ENCODE results near the gene MPRIP.

The MPRIP gene

GRCh38 chr17:17167356-17167755, 125.1 kb downstream of the MPRIP start:
- Histone ChIP-seq H3K27ac (ENCODE audit: extremely low read depth, low read depth, low read length) (no peak overlapping the region), H3K9me3 (ENCODE audit: control insufficient read depth, insufficient read depth, low read depth, low read length) (no peaks in the 10 kb centered on the region), H3K36me3 (ENCODE audit: control insufficient read depth in 2 of 2, insufficient read depth in 1 of 2, low read length in 2 of 2) (peaks cover 0 to 95% of the 10 kb centered on the region in 2 experiments; a peak in 1 of 3 replicates), H3K4me1 (ENCODE audit: control insufficient read depth, insufficient read depth, low read length) (no peaks in the 10 kb centered on the region), H3K4me3 (ENCODE audit: low read depth, low read length) (no peak overlapping the region)
- POLR2A ChIA-PET: interaction anchor here (1.1 kb wide), 1 partner anchor 33 kb away, joined by 3 read pairs; no protein-coding TSS in a partner anchor
- CTCF ChIA-PET: interaction anchor here (1.2 kb wide), 1 partner anchor 25 kb away, joined by 4 read pairs; no protein-coding TSS in a partner anchor
- no peak for TF ChIP-seq ZNF777 (tag by site-specific recombination; IDR thresholded peaks at IDR 0.05; ENCODE audit: borderline replicate concordance)
- TF ChIP-seq ZIC2 (tag by site-specific recombination; IDR thresholded peaks at IDR 0.05): peak; percentile 25

- TF ChIP-seq ZIC2 (tag by site-specific recombination; IDR thresholded peaks at IDR 0.05): peak; percentile 20; the same call in 1 of the 2 replicates
- TF ChIP-seq SP7 (tag by site-specific recombination; IDR thresholded peaks at IDR 0.05): no peak
- ChIA-PET CTCF (no interaction called here), POLR2A (interaction anchor here (1.1 kb wide), 1 partner anchor 33 kb away, joined by 3 read pairs; no protein-coding TSS in a partner anchor)
- Histone ChIP-seq H3K4me3 (ENCODE audit: low read depth, low read length) (no peak overlapping the region), H3K4me1 (ENCODE audit: control insufficient read depth, insufficient read depth, low read length) (no peaks in the 10 kb centered on the region), H3K36me3 (ENCODE audit: control insufficient read depth in 2 of 2, insufficient read depth in 1 of 2, low read length in 2 of 2) (peaks cover 0 to 95% of the 10 kb centered on the region in 2 experiments; a peak in 1 of 3 replicates), H3K27ac (ENCODE audit: extremely low read depth, low read depth, low read length) (no peak overlapping the region), H3K9me3 (ENCODE audit: control insufficient read depth, insufficient read depth, low read depth, low read length) (no peaks in the 10 kb centered on the region)
These were observed 125.7 kb downstream of the MPRIP start for GRCh38 chr17:17167986-17168385.

- CTCF ChIA-PET: interaction anchor here (0.8 kb wide), 1 partner anchor 167 kb away, joined by 3 read pairs; no protein-coding TSS in a partner anchor
- no peak overlapping the region for H3K27ac ChIP-seq (ENCODE audit: extremely low read depth, low read depth, low read length)
- H3K36me3 ChIP-seq (ENCODE audit: control insufficient read depth in 2 of 2, insufficient read depth in 1 of 2, low read length in 2 of 2): peaks cover 0 to 95% of the 10 kb centered on the region in 2 experiments; a peak in 1 of 3 replicates
- TF ChIP-seq ZBTB49 (tag by site-specific recombination; IDR thresholded peaks at IDR 0.05; ENCODE audit: low read depth): no peak
- peak; percentile 24; the same call in 1 of the 2 replicates for TF ChIP-seq KLF1 (tag by site-specific recombination; IDR thresholded peaks at IDR 0.05)
- no peak for TF ChIP-seq ZNF510 (tag by site-specific recombination; IDR thresholded peaks at IDR 0.05; ENCODE audit: insufficient replicate concordance)
- no peak for TF ChIP-seq ZNF184 (tag by site-specific recombination; IDR thresholded peaks at IDR 0.05)
- TF ChIP-seq KLF9 (tag by site-specific recombination; IDR thresholded peaks at IDR 0.05; ENCODE audit: low read depth): 0 out of 2 replicates have a peak, but pooled peaks have one; percentile 22
- no peak overlapping the region for H3K4me3 ChIP-seq (ENCODE audit: low read depth, low read length)
- POLR2A ChIA-PET: no interaction called here
- H3K4me1 ChIP-seq (ENCODE audit: control insufficient read depth, insufficient read depth, low read length): no peaks in the 10 kb centered on the region
- no peaks in the 10 kb centered on the region for H3K9me3 ChIP-seq (ENCODE audit: control insufficient read depth, insufficient read depth, low read depth, low read length)
These were observed 126.1 kb downstream of the MPRIP start for GRCh38 chr17:17168401-17168800.

GRCh38 chr17:17169396-17169795, 127.1 kb downstream of the MPRIP start:
- no peaks in the 10 kb centered on the region for H3K9me3 ChIP-seq (ENCODE audit: control insufficient read depth, insufficient read depth, low read depth, low read length)
- no peak overlapping the region for H3K27ac ChIP-seq (ENCODE audit: extremely low read depth, low read depth, low read length)
- CTCF ChIA-PET: no interaction called here
- H3K4me1 ChIP-seq (ENCODE audit: control insufficient read depth, insufficient read depth, low read length): no peaks in the 10 kb centered on the region
- POLR2A ChIA-PET: no interaction called here
- no peak overlapping the region for H3K4me3 ChIP-seq (ENCODE audit: low read depth, low read length)
- TF ChIP-seq HOXA7 (CRISPR knock-in tag; IDR thresholded peaks at IDR 0.05; ENCODE audit: borderline replicate concordance) (no peak), ZNF214 (tag by site-specific recombination; IDR thresholded peaks at IDR 0.05; ENCODE audit: borderline replicate concordance) (no peak), HIC1 (tag by site-specific recombination; IDR thresholded peaks at IDR 0.05) (no peak), ZSCAN16 (tag by site-specific recombination; IDR thresholded peaks at IDR 0.05) (no peak), ZNF549 (tag by site-specific recombination; IDR thresholded peaks at IDR 0.05) (no peak), IKZF3 (tag by site-specific recombination; IDR thresholded peaks at IDR 0.05) (no peak), ZBTB21 (tag by site-specific recombination; IDR thresholded peaks at IDR 0.05) (no peak), ZNF423 (tag by site-specific recombination; IDR thresholded peaks at IDR 0.05) (no peak), ZNF639 (tag by site-specific recombination; IDR thresholded peaks at IDR 0.05) (no peak), ZNF266 (tag by site-specific recombination; IDR thresholded peaks at IDR 0.05; ENCODE audit: low read depth) (no peak)
- peaks cover under 1 to 95% of the 10 kb centered on the region in 2 experiments; a peak in 2 of 3 replicates for H3K36me3 ChIP-seq (ENCODE audit: control insufficient read depth in 2 of 2, insufficient read depth in 1 of 2, low read length in 2 of 2)
